ENCODE measurements around the gene SLC13A3. TPM values are rescaled to one million over a fixed set of nuclear protein-coding genes. Genes with fewer than 3 reads are reported as not detected.
A peak's percentile ranks its signal among the peaks of the same experiment; 100 is the strongest.

SLC13A3 gene
- total RNA-seq, 1 donor from 2014 or later, result not detected

GRCh38 chr20:46519471-46520068, 131.7 kb downstream of the SLC13A3 start:
- no peak for DNase-seq

GRCh38 chr20:46512943-46513844, 138.1 kb downstream of the SLC13A3 start, which contains the start of gene ZNF334:
TSS of gene ZNF334 (minus strand) at chr20:46513559. CDS start at chr20:46512102, 1,457 bp downstream.
- DNase-seq, result peak; percentile 2

- DNase-seq, result no peak
Measured at GRCh38 chr20:46509523-46509922, 141.7 kb downstream of the SLC13A3 start.

Other genes starting within 250 kb of the SLC13A3 start
- gene ELMO2, start 244.8 kb downstream of the SLC13A3 start, total RNA-seq, result 34.7 and 35.7 TPM in 2 replicates
- gene ZNF334, start 137.9 kb downstream of the SLC13A3 start, total RNA-seq, result 0.34 and 2.8 TPM in 2 replicates
- gene OCSTAMP, start 100.8 kb downstream of the SLC13A3 start, total RNA-seq, result not detected in 2 replicates
- 11.8 and 15.8 TPM in 2 replicates for gene TP53RK, start 38.0 kb upstream of the SLC13A3 start, total RNA-seq
- 16.0 and 16.7 TPM in 2 replicates for gene SLC2A10, start 58.2 kb upstream of the SLC13A3 start, total RNA-seq
- not detected in 2 replicates for gene EYA2, start 243.4 kb upstream of the SLC13A3 start, total RNA-seq